ENCODE data around the gene PSMD11.

PSMD11 gene

GRCh38 chr17:32502013-32502412 is 57.7 kb downstream of the PSMD11 start:
- Mint-ChIP-seq H3K9me3 (no peaks in the 10 kb centered on the region), H3K4me1 (ENCODE audit: low read depth) (peaks cover 47% of the 10 kb centered on the region), H3K4me3 (no peak overlapping the region), H3K27ac (no peak overlapping the region), H3K36me3 (ENCODE audit: low read depth) (no peaks in the 10 kb centered on the region), H3K27me3 (peaks cover 2% of the 10 kb centered on the region)
- intact Hi-C loops (cut with micrococcal nuclease), result no loop called here

GRCh38 chr17:32502710-32503109 is 58.4 kb downstream of the PSMD11 start:
- Mint-ChIP-seq H3K4me1 (ENCODE audit: low read depth) (peaks cover 47% of the 10 kb centered on the region), H3K27me3 (peaks cover 2% of the 10 kb centered on the region), H3K36me3 (ENCODE audit: low read depth) (no peaks in the 10 kb centered on the region), H3K9me3 (no peaks in the 10 kb centered on the region), H3K4me3 (no peak overlapping the region), H3K27ac (peak overlapping the region; percentile 82)
- intact Hi-C loops (cut with micrococcal nuclease), result no loop called here

GRCh38 chr17:32503251-32504165 is 59.2 kb downstream of the PSMD11 start:
- Mint-ChIP-seq H3K27ac (peak overlapping the region; percentile 82), H3K9me3 (no peaks in the 10 kb centered on the region), H3K36me3 (ENCODE audit: low read depth) (no peaks in the 10 kb centered on the region), H3K4me3 (peak overlapping the region; percentile 39), H3K27me3 (peaks cover 2% of the 10 kb centered on the region), H3K4me1 (ENCODE audit: low read depth) (peaks cover 47% of the 10 kb centered on the region)
- intact Hi-C loops (cut with micrococcal nuclease), result no loop called here

- no peaks in the 10 kb centered on the region for H3K9me3 Mint-ChIP-seq
- H3K4me3 Mint-ChIP-seq, result peak overlapping the region; percentile 39
- intact Hi-C loops (cut with micrococcal nuclease), result no loop called here
- peaks cover 47% of the 10 kb centered on the region for H3K4me1 Mint-ChIP-seq (ENCODE audit: low read depth)
- H3K27ac Mint-ChIP-seq, result peak overlapping the region; percentile 82
- H3K36me3 Mint-ChIP-seq (ENCODE audit: low read depth), result no peaks in the 10 kb centered on the region
- peaks cover 2% of the 10 kb centered on the region for H3K27me3 Mint-ChIP-seq
Observed at GRCh38 chr17:32504166-32504990, 60.1 kb downstream of the PSMD11 start.

GRCh38 chr17:32508926-32509325 is 64.6 kb downstream of the PSMD11 start:
- H3K9me3 Mint-ChIP-seq, result no peaks in the 10 kb centered on the region
- H3K36me3 Mint-ChIP-seq (ENCODE audit: low read depth), result no peaks in the 10 kb centered on the region
- peaks cover 11% of the 10 kb centered on the region for H3K27me3 Mint-ChIP-seq
- H3K4me3 Mint-ChIP-seq, result no peak overlapping the region
- H3K4me1 Mint-ChIP-seq (ENCODE audit: low read depth), result peaks cover 26% of the 10 kb centered on the region
- H3K27ac Mint-ChIP-seq, result no peak overlapping the region
- intact Hi-C loops (cut with micrococcal nuclease), result no loop called here

- H3K27me3 Mint-ChIP-seq, result peaks cover 11% of the 10 kb centered on the region
- no peak overlapping the region for H3K4me3 Mint-ChIP-seq
- H3K36me3 Mint-ChIP-seq (ENCODE audit: low read depth), result no peaks in the 10 kb centered on the region
- H3K4me1 Mint-ChIP-seq (ENCODE audit: low read depth), result peaks cover 11% of the 10 kb centered on the region
- no peak overlapping the region for H3K27ac Mint-ChIP-seq
- H3K9me3 Mint-ChIP-seq, result no peaks in the 10 kb centered on the region
- intact Hi-C loops (cut with micrococcal nuclease), result no loop called here
Observed at GRCh38 chr17:32510466-32510865, 66.2 kb downstream of the PSMD11 start.

GRCh38 chr17:32512328-32512727 is 68.0 kb downstream of the PSMD11 start:
- H3K4me1 Mint-ChIP-seq (ENCODE audit: low read depth), result no peaks in the 10 kb centered on the region
- no peak overlapping the region for H3K27ac Mint-ChIP-seq
- H3K36me3 Mint-ChIP-seq (ENCODE audit: low read depth), result no peaks in the 10 kb centered on the region
- no peaks in the 10 kb centered on the region for H3K9me3 Mint-ChIP-seq
- no peak overlapping the region for H3K4me3 Mint-ChIP-seq
- peaks cover 10% of the 10 kb centered on the region for H3K27me3 Mint-ChIP-seq
- intact Hi-C loops (cut with micrococcal nuclease), result no loop called here

GRCh38 chr17:32513579-32513978 is 69.3 kb downstream of the PSMD11 start:
- Mint-ChIP-seq H3K36me3 (ENCODE audit: low read depth) (no peaks in the 10 kb centered on the region), H3K4me3 (no peak overlapping the region), H3K27ac (no peak overlapping the region), H3K27me3 (peaks cover 22% of the 10 kb centered on the region), H3K9me3 (no peaks in the 10 kb centered on the region), H3K4me1 (ENCODE audit: low read depth) (peaks cover under 1% of the 10 kb centered on the region)
- intact Hi-C loops (cut with micrococcal nuclease), result no loop called here

GRCh38 chr17:32514606-32515005 is 70.3 kb downstream of the PSMD11 start:
- peaks cover 10% of the 10 kb centered on the region for H3K4me1 Mint-ChIP-seq (ENCODE audit: low read depth)

GRCh38 chr17:32515677-32516383 is 71.5 kb downstream of the PSMD11 start:
- H3K27me3 Mint-ChIP-seq, result peaks cover 39% of the 10 kb centered on the region
- H3K9me3 Mint-ChIP-seq, result no peaks in the 10 kb centered on the region
- intact Hi-C loops (cut with micrococcal nuclease), result no loop called here
- no peaks in the 10 kb centered on the region for H3K36me3 Mint-ChIP-seq (ENCODE audit: low read depth)
- no peak overlapping the region for H3K4me3 Mint-ChIP-seq
- H3K27ac Mint-ChIP-seq, result no peak overlapping the region
- peaks cover 21% of the 10 kb centered on the region for H3K4me1 Mint-ChIP-seq (ENCODE audit: low read depth)

More at GRCh38 chr17:32514606-32515005, 70.3 kb downstream of the PSMD11 start:
- Mint-ChIP-seq H3K4me3 (no peak overlapping the region), H3K36me3 (ENCODE audit: low read depth) (no peaks in the 10 kb centered on the region), H3K27me3 (peaks cover 32% of the 10 kb centered on the region), H3K9me3 (no peaks in the 10 kb centered on the region), H3K27ac (no peak overlapping the region)
- intact Hi-C loops (cut with micrococcal nuclease), result no loop called here

GRCh38 chr17:32516450-32516849 is 72.1 kb downstream of the PSMD11 start:
- Mint-ChIP-seq H3K4me1 (ENCODE audit: low read depth) (peaks cover 27% of the 10 kb centered on the region), H3K27ac (no peak overlapping the region), H3K36me3 (ENCODE audit: low read depth) (no peaks in the 10 kb centered on the region), H3K27me3 (peaks cover 42% of the 10 kb centered on the region), H3K9me3 (no peaks in the 10 kb centered on the region), H3K4me3 (no peak overlapping the region)
- intact Hi-C loops (cut with micrococcal nuclease), result no loop called here

GRCh38 chr17:32516940-32517701 is 72.8 kb downstream of the PSMD11 start:
- Mint-ChIP-seq H3K27me3 (peaks cover 42% of the 10 kb centered on the region), H3K4me3 (no peak overlapping the region), H3K36me3 (ENCODE audit: low read depth) (no peaks in the 10 kb centered on the region), H3K4me1 (ENCODE audit: low read depth) (peaks cover 27% of the 10 kb centered on the region), H3K27ac (no peak overlapping the region), H3K9me3 (no peaks in the 10 kb centered on the region)
- intact Hi-C loops (cut with micrococcal nuclease), result no loop called here

- no peak overlapping the region for H3K27ac Mint-ChIP-seq
- peaks cover 30% of the 10 kb centered on the region for H3K4me1 Mint-ChIP-seq (ENCODE audit: low read depth)
- peaks cover 48% of the 10 kb centered on the region for H3K27me3 Mint-ChIP-seq
- no peaks in the 10 kb centered on the region for H3K36me3 Mint-ChIP-seq (ENCODE audit: low read depth)
- no peak overlapping the region for H3K4me3 Mint-ChIP-seq
- H3K9me3 Mint-ChIP-seq, result no peaks in the 10 kb centered on the region
- intact Hi-C loops (cut with micrococcal nuclease), result no loop called here
Observed at GRCh38 chr17:32517982-32518381, 73.7 kb downstream of the PSMD11 start.
